AG04450 (cell line): ENCODE results near the gene OR13J1. TPM values are rescaled to one million over a fixed set of nuclear protein-coding genes. Genes with fewer than 3 reads are reported as not detected.

Source experiments
- CTCF ChIA-PET: fragments of 300-600, 350-600 bp; formaldehyde crosslinking; extraction: SDS; loops from one replicate; lab custom pipeline; 2022; ENCODE audit warnings: antibody characterized with exemption, inconsistent platforms; lab: Charles Lee
- POLR2A ChIA-PET: fragments of 350-600 bp; formaldehyde crosslinking; extraction: SDS; loops from one replicate; lab custom pipeline; 2021; ENCODE audit warnings: antibody characterized with exemption, inconsistent platforms; lab: Yijun Ruan, JAX
- DNase-seq: peaks from one replicate; pipeline ENCODE4 v3.0.0-alpha.2; 2011; ENCODE audit warnings: low read depth, low spot score
- H3K27ac ChIP-seq: one replicate; pipeline ENCODE4 v1.5.1; 2012; ENCODE audit warnings: low read depth, low read length, control low read depth
- H3K27me3 ChIP-seq: one replicate; pipeline ENCODE4 v1.6.0; 2012; ENCODE audit warnings: low read length; ENCODE audit not compliant: control insufficient read depth, insufficient read depth
- H3K4me3 ChIP-seq: 2 replicates; pipeline ENCODE4 v1.5.1; 2011; ENCODE audit warnings: mild to moderate bottlenecking, low read depth, low read length, control low read depth
- H3K9me3 ChIP-seq: 2 replicates; pipeline ENCODE4 v1.5.1; 2012; ENCODE audit warnings: low read length; ENCODE audit not compliant: control insufficient read depth, insufficient read depth
- CTCF ChIP-seq: IDR thresholded peaks from 2 replicates; pipeline ENCODE4 v1.5.1; 2011; ENCODE audit warnings: low read depth, low read length, control low read depth, inconsistent platforms
- polyA plus RNA-seq: library from polyadenylated mRNA; depleted of rRNA; stranded (reverse); fragments of >200 nt; gene quantifications from 2 replicates; pipeline ENCODE4 v1.2.3, GENCODE V29; 2011

Gene OR13J1
- polyA plus RNA-seq, 1 experiment: not detected

- Histone ChIP-seq H3K4me3 (no peak overlapping the region), H3K27ac (no peak overlapping the region), H3K9me3 (no peaks in the 10 kb centered on the region), H3K27me3 (peaks cover 4% of the 10 kb centered on the region)
- CTCF ChIA-PET: interaction anchor here (0.7 to 3.0 kb wide), 61 partner anchors 9 to 309 kb away, joined by 3 to 108 read pairs (median 5); partner anchors contain the start of genes FAM221B, HINT2, HRCT1 and NPR2
- peak; percentile 39 for DNase-seq
- POLR2A ChIA-PET: interaction anchor here (0.7 to 1.0 kb wide), 2 partner anchors 92 to 134 kb away, joined by 3 read pairs; no protein-coding TSS in a partner anchor
- TF ChIP-seq CTCF: peak; percentile 99
These were observed 12.2 kb upstream of the OR13J1 start for GRCh38 chr9:35882263-35882848.

GRCh38 chr9:35872505-35872904 is 2.3 kb upstream of the OR13J1 start:
- ChIA-PET POLR2A (no interaction called here), CTCF (interaction anchor here (0.9 to 1.9 kb wide), 3 partner anchors 10 to 82 kb away, joined by 3 to 15 read pairs (median 6); no protein-coding TSS in a partner anchor)
- no peak for DNase-seq
- Histone ChIP-seq H3K27ac (no peak overlapping the region), H3K27me3 (peaks cover 3% of the 10 kb centered on the region), H3K4me3 (no peak overlapping the region), H3K9me3 (no peaks in the 10 kb centered on the region; the same call in 1 of the 2 replicates)
- no peak for TF ChIP-seq CTCF

GRCh38 chr9:35871545-35871944 is 1.3 kb upstream of the OR13J1 start:
- POLR2A ChIA-PET: no interaction called here
- no peak overlapping the region for H3K4me3 ChIP-seq
- no peak overlapping the region for H3K27ac ChIP-seq
- peaks cover 3% of the 10 kb centered on the region for H3K27me3 ChIP-seq
- CTCF ChIA-PET: interaction anchor here (0.8 to 1.9 kb wide), 3 partner anchors 11 to 81 kb away, joined by 3 to 15 read pairs (median 3); no protein-coding TSS in a partner anchor
- H3K9me3 ChIP-seq: no peaks in the 10 kb centered on the region; the same call in 1 of the 2 replicates
- no peak for TF ChIP-seq CTCF
- no peak for DNase-seq

- Histone ChIP-seq H3K9me3 (no peaks in the 10 kb centered on the region; the same call in 1 of the 2 replicates), H3K27ac (no peak overlapping the region), H3K4me3 (no peak overlapping the region), H3K27me3 (peaks cover 5% of the 10 kb centered on the region)
- POLR2A ChIA-PET: no interaction called here
- CTCF ChIA-PET: interaction anchor here (1.2 kb wide), 1 partner anchor 13 kb away, joined by 3 read pairs; no protein-coding TSS in a partner anchor
- no peak for DNase-seq
- no peak for TF ChIP-seq CTCF
These were observed 482 bp downstream of the OR13J1 start for GRCh38 chr9:35869621-35870216.

- no peak for DNase-seq
- ChIA-PET CTCF (interaction anchor here (2.0 kb wide), 1 partner anchor 14 kb away, joined by 6 read pairs; no protein-coding TSS in a partner anchor), POLR2A (interaction anchor here (0.6 kb wide), 1 partner anchor 11 kb away, joined by 3 read pairs; no protein-coding TSS in a partner anchor)
- Histone ChIP-seq H3K4me3 (no peak overlapping the region), H3K27me3 (peaks cover 7% of the 10 kb centered on the region), H3K27ac (no peak overlapping the region), H3K9me3 (no peaks in the 10 kb centered on the region; the same call in 1 of the 2 replicates)
- TF ChIP-seq CTCF: no peak
These were observed 1.3 kb downstream of the OR13J1 start for GRCh38 chr9:35868933-35869332.
